Kidney (tissue), 14 donors: ENCODE results near the gene SRBD1. TPM values are rescaled to one million over a fixed set of nuclear protein-coding genes. Genes with fewer than 3 reads are reported as not detected.

Experiments used
- DNase-seq, 5 donors: peaks; one replicate each; pipeline ENCODE4 v3.0.0-alpha.2; 2013 to 2020
- FAIRE-seq: peaks from 2 replicates; lab custom pipeline; 2012; peaks lifted over from hg19 to GRCh38; lab: Jason Lieb, UNC
- H3K27ac ChIP-seq, 2 donors: one replicate each; pipeline ENCODE4 v1.7.0; 2013; ENCODE audit warnings: low read depth in 2 of 2, low read length in 2 of 2, inconsistent platforms in 1 of 2
- H3K27me3 ChIP-seq: one replicate; pipeline ENCODE4 v1.7.1; 2013; ENCODE audit warnings: low read length, inconsistent platforms; ENCODE audit not compliant: control insufficient read depth, insufficient read depth
- H3K36me3 ChIP-seq, 3 donors: one replicate each; pipeline versions ENCODE4 v1.7.0 to v1.7.1; 2013; ENCODE audit warnings: low read length in 3 of 3, control low read depth in 1 of 3, inconsistent platforms in 1 of 3; ENCODE audit not compliant: insufficient read depth in 3 of 3, control insufficient read depth in 2 of 3
- H3K4me1 ChIP-seq, 3 donors: one replicate each; pipeline versions ENCODE4 v1.7.0 to v1.7.1; 2013; ENCODE audit warnings: low read length in 3 of 3, inconsistent platforms in 1 of 3, low read depth in 1 of 3; ENCODE audit not compliant: control insufficient read depth in 2 of 3, insufficient read depth in 2 of 3
- H3K4me3 ChIP-seq, 3 donors: one replicate each; pipeline versions ENCODE4 v1.7.0 to v1.8.1; 2013; ENCODE audit warnings: low read length in 3 of 3, control low read depth in 1 of 3, inconsistent platforms in 1 of 3
- H3K9ac ChIP-seq, 3 donors: one replicate each; pipeline versions ENCODE4 v1.7.0 to v1.7.1; 2013; ENCODE audit warnings: low read length in 3 of 3, control low read depth in 1 of 3, inconsistent platforms in 1 of 3
- H3K9me3 ChIP-seq, 3 donors: one replicate each; pipeline versions ENCODE4 v1.7.0 to v1.7.1; 2013; ENCODE audit warnings: low read length in 3 of 3, control low read depth in 1 of 3, inconsistent platforms in 1 of 3; ENCODE audit not compliant: control insufficient read depth in 2 of 3, insufficient read depth in 1 of 3
- intact Hi-C: fragments of 100-400 bp; cut with DNase I; formaldehyde crosslinking; loops from one replicate; pipeline ENCODE4 v1.11.1; 2022
- polyA plus RNA-seq: library from polyadenylated mRNA; stranded (reverse); fragments of 350-450 nt; fragmentation: Illumina TruSeq; extraction: RNeasy Lipid Tissue Mini Kit (QIAGEN cat#74804); gene quantifications from one replicate; pipeline ENCODE4 v1.2.3, GENCODE V29; 2014; ENCODE audit warnings: low read depth, low replicate concordance; ENCODE audit not compliant: insufficient read depth
- total RNA-seq: library from RNA; stranded (reverse); fragmentation: NEBNext Ultra II Directional; extraction: Animal tissue kit (Norgen Biotek cat#: 25700); gene quantifications from one replicate; pipeline ENCODE4 v1.2.1, GENCODE V29; 2021
- TF ChIP-seq, protein P1 (sequence below): IDR thresholded peaks from 3 replicates; pipeline ENCODE4 v1.5.1; 2012; ENCODE audit warnings: mild to moderate bottlenecking, moderate library complexity, borderline replicate concordance; ENCODE audit not compliant: insufficient read depth; ENCODE audit errors: extremely low read depth
- donor health status: control.
- donor health status: control.
- donor health status: control.
- donor health status: control.
- donor health status: control.
- donor health status: DM: yes; HTN: yes; CAD: no.
- donor health status: Normal renal cell carcinoma (clear cell type).

SRBD1 gene
- total and polyA plus RNA-seq, 2 donors from 2014 or later = 5.4 to 19.5 TPM

DNA sequence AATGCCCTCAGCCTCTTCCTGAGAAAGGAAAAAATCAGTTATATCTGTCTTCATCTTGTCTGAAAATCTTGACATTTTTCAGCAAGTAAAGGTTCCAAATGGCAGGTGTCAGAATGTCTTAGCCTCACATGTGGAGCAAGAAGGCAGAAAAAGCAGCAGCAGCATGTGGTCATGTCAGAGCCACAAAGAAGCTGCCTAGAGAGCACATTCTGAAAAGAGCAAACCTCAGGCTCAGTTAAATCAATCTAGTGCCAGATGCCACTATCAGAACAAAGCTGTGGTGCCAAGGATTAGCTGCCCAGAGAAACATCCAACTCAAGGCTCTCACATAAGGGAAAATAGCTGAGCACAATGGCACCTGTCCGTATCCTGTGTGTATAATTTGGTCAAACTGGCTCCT lies 105.9 kb downstream of the SRBD1 start:
- intact Hi-C loops = no loop called here
- TF ChIP-seq, protein P1, sequence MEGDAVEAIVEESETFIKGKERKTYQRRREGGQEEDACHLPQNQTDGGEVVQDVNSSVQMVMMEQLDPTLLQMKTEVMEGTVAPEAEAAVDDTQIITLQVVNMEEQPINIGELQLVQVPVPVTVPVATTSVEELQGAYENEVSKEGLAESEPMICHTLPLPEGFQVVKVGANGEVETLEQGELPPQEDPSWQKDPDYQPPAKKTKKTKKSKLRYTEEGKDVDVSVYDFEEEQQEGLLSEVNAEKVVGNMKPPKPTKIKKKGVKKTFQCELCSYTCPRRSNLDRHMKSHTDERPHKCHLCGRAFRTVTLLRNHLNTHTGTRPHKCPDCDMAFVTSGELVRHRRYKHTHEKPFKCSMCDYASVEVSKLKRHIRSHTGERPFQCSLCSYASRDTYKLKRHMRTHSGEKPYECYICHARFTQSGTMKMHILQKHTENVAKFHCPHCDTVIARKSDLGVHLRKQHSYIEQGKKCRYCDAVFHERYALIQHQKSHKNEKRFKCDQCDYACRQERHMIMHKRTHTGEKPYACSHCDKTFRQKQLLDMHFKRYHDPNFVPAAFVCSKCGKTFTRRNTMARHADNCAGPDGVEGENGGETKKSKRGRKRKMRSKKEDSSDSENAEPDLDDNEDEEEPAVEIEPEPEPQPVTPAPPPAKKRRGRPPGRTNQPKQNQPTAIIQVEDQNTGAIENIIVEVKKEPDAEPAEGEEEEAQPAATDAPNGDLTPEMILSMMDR = no peak
- no peaks in the 10 kb centered on the region for H3K27me3 ChIP-seq
- no peak overlapping the region for H3K4me3 ChIP-seq
- FAIRE-seq = no peak
- no peak for DNase-seq
- no peak overlapping the region for H3K9ac ChIP-seq
- H3K27ac ChIP-seq = no peak overlapping the region
- no peaks in the 10 kb centered on the region for H3K4me1 ChIP-seq
- peaks cover 0 to 1% (median 0%) of the 10 kb centered on the region in 3 donors for H3K9me3 ChIP-seq
- no peaks in the 10 kb centered on the region for H3K36me3 ChIP-seq

DNA sequence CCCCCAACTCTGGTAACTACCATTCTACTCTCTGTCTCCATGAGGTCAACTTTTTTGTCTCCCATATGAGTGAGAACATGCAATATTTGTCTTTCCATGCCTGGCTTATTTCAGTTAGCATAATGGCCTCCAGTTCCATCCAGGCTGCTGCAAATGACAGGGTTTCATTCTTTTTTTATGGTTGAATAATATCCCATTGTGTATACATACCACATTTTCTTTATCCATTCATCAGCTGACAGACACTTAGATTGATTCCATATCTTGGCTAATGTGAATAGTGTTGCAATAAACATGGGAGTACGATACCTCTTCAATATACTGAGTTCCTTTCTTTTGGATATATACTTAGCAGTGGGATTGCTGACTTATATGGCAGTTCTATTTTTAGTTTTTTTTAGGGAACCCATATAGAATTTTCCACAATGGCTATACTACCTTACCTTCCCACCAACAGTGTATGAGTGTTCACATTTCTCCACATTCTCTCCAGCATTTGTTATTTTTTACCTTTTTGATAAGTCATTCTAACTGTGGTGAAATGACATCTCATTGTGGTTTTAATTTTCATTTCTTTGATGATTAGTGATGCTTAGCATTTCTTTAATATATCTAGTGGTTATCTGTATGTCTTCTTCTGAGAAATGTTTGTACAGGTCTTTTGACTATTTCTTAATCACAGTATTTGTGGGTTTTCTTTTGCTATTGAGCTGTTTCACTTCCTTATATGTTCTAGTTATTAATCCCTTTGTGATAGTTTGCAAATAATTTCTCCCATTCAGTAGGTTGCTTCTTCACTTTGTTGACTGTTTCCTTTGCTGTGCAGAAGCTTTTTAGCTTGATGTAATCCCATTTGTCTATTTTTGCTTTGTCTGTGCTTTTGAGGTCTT lies 112.2 kb downstream of the SRBD1 start:
- intact Hi-C loops = loop anchor here (5.0 kb wide), 1 partner anchor 517 kb away; no protein-coding TSS in a partner anchor
- DNase-seq = no peak
- H3K36me3 ChIP-seq = no peaks in the 10 kb centered on the region
- H3K9me3 ChIP-seq = peaks cover 0 to 1% (median 0%) of the 10 kb centered on the region in 3 donors
- no peaks in the 10 kb centered on the region for H3K27me3 ChIP-seq
- TF ChIP-seq, protein P1 = no peak
- no peak overlapping the region for H3K4me3 ChIP-seq
- H3K27ac ChIP-seq = no peak overlapping the region
- H3K4me1 ChIP-seq = no peaks in the 10 kb centered on the region
- no peak overlapping the region for H3K9ac ChIP-seq
- FAIRE-seq = no peak

DNA sequence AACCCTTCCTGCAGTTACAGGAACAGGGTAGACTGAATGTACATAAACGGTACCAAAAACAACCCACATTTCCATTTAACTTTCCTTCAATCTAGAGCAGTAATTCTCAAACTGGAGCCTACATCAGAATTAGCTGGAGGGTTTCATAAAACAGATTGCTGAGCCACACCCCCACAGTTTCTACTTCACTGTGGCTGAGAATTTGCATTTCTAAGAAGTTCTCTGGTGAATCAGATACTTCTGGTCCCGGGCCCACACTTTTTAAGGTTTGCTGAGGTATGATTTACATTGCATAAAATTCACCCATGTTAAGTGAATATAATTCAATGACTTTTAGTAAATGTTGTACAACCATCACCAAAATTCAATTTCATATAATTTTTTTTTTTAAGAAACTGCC lies 113.7 kb downstream of the SRBD1 start:
- intact Hi-C loops = loop anchor here (5.0 kb wide), 1 partner anchor 515 kb away; no protein-coding TSS in a partner anchor
- Histone ChIP-seq H3K9me3 (peaks cover 0 to 1% (median 0%) of the 10 kb centered on the region in 3 donors), H3K27me3 (no peaks in the 10 kb centered on the region), H3K27ac (no peak overlapping the region), H3K4me1 (no peaks in the 10 kb centered on the region), H3K36me3 (no peaks in the 10 kb centered on the region), H3K9ac (no peak overlapping the region), H3K4me3 (no peak overlapping the region)
- FAIRE-seq = no peak
- TF ChIP-seq, protein P1 = no peak
- no peak for DNase-seq
